ENCODE measurements around the gene TMEM203.

- TF ChIP-seq CTCF (IDR thresholded peaks at IDR 0.05): no peak
- no peak for TF ChIP-seq POLR2A (IDR thresholded peaks at IDR 0.05; ENCODE audit: low read depth)
- no peak for TF ChIP-seq POLR2AphosphoS5 (IDR thresholded peaks at IDR 0.05)
- no peak for TF ChIP-seq EP300 (IDR thresholded peaks at IDR 0.05)
These were observed 13.4 kb upstream of the TMEM203 start for GRCh38 chr9:137218754-137219271.

Measured in esophagus muscularis mucosa (tissue), 4 donors.